BJ (cell line): ENCODE data around the gene MTA3. TPM values are rescaled to one million over a fixed set of nuclear protein-coding genes. Genes with fewer than 3 reads are reported as not detected.

Experiments
- CTCF ChIA-PET: fragments of 350-600 bp; formaldehyde crosslinking; extraction: SDS; loops from one replicate; lab custom pipeline; 2021; ENCODE audit warnings: antibody characterized with exemption, inconsistent platforms; lab: Yijun Ruan, JAX
- POLR2A ChIA-PET: fragments of 300-600 bp; sonication (Branson Sonifier 250); formaldehyde crosslinking; extraction: SDS; loops from one replicate; lab custom pipeline; 2021; ENCODE audit warnings: antibody characterized with exemption; lab: Charles Lee
- DNase-seq: peaks from one replicate; pipeline ENCODE4 v3.0.0-alpha.2; 2011; ENCODE audit warnings: low read depth
- H3K27me3 ChIP-seq: 2 replicates; pipeline ENCODE4 v1.6.0; 2011; ENCODE audit warnings: low read length; ENCODE audit not compliant: control insufficient read depth, insufficient read depth
- H3K36me3 ChIP-seq: 2 replicates; pipeline ENCODE4 v1.5.1; 2011; ENCODE audit warnings: low read length; ENCODE audit not compliant: control insufficient read depth, insufficient read depth
- H3K4me3 ChIP-seq: 2 replicates; pipeline ENCODE4 v1.5.1; 2011; ENCODE audit warnings: low read depth, mild to moderate bottlenecking, control low read depth, low read length
- polyA plus RNA-seq: library from polyadenylated mRNA; depleted of rRNA; stranded (reverse); fragments of >200 nt; gene quantifications from 2 replicates; pipeline ENCODE4 v1.2.3, GENCODE V29; 2011
- TF ChIP-seq, protein P1 (sequence below): IDR thresholded peaks from 2 replicates; pipeline ENCODE4 v1.5.1; 2011; ENCODE audit warnings: low read depth, mild to moderate bottlenecking, control low read depth, inconsistent platforms, low read length, moderate library complexity; ENCODE audit not compliant: insufficient read depth

MTA3 gene
- polyA plus RNA-seq, 1 experiment: 23.2 TPM

DNA sequence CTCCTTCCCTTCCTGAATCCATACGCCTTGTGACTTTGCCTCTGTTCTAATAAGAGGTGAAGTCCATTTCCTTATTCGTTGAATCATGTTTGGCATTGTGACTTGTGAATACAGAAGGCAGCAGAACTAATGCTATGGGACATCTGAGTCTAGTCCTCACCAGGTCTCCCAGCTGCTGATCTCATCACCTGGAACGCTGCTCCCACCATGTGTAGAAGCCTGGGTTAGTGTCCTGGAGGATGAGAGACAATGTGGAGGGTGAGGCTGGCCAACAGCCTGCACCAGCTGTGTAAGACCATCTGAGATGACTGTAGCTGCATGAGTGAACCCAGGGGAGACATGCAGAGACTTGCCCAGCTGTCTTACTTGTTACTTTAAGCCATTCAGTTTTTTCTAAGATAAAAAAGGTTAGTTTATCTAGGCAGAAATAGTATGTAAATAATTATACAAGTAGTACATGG lies 227.4 kb downstream of the MTA3 start:
- ChIA-PET POLR2A (no interaction called here), CTCF (interaction anchor here (0.7 kb wide), 2 partner anchors 37 to 38 kb away, joined by 3 read pairs; no protein-coding TSS in a partner anchor)
- no peak for DNase-seq
- Histone ChIP-seq H3K36me3 (no peaks in the 10 kb centered on the region), H3K27me3 (peaks cover 12% of the 10 kb centered on the region), H3K4me3 (no peak overlapping the region)
- TF ChIP-seq, protein P1, sequence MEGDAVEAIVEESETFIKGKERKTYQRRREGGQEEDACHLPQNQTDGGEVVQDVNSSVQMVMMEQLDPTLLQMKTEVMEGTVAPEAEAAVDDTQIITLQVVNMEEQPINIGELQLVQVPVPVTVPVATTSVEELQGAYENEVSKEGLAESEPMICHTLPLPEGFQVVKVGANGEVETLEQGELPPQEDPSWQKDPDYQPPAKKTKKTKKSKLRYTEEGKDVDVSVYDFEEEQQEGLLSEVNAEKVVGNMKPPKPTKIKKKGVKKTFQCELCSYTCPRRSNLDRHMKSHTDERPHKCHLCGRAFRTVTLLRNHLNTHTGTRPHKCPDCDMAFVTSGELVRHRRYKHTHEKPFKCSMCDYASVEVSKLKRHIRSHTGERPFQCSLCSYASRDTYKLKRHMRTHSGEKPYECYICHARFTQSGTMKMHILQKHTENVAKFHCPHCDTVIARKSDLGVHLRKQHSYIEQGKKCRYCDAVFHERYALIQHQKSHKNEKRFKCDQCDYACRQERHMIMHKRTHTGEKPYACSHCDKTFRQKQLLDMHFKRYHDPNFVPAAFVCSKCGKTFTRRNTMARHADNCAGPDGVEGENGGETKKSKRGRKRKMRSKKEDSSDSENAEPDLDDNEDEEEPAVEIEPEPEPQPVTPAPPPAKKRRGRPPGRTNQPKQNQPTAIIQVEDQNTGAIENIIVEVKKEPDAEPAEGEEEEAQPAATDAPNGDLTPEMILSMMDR: no peak

DNA sequence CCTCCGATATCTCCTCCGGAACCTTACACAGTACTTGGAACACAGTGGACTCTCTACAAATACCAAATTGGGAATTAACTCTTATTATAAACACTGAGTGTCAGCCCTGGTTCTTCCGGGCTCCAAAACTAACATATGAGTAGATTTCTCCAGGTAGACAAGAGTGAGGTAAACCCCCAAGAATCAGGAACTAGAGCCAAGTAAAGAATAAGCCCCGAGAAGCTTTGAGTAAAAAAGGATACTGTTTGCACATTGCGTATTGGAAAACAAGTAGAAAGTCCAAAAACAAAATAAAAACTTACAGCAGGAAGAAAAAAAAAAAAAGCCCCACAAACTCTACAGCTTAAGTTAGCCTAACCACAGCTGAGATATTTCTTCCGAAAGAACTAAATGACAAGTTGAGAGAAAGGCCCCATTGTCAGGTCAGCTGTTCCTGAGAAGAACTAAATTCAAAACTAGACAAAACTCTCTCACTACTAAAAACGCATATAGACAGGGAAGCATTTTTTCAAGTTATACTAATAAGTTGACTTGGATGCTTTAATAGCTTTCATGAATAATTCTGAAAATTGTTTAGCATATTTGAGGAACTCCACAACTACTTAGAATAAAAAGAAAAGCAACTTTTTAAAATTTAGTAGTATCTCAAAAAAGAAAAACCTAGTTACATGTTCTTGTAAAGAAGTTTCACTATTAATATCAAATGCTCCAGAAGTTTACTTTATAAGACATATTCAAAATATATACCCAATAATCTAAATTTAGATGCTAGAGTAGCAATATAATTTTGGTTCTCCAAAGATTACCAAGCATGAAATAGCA lies 228.2 kb downstream of the MTA3 start:
- H3K36me3 ChIP-seq: no peaks in the 10 kb centered on the region
- H3K27me3 ChIP-seq: peaks cover 11% of the 10 kb centered on the region
- DNase-seq: no peak
- H3K4me3 ChIP-seq: no peak overlapping the region
- TF ChIP-seq, protein P1: no peak
- ChIA-PET POLR2A (interaction anchor here (0.6 kb wide), 1 partner anchor 256 kb away, joined by 6 read pairs; no protein-coding TSS in a partner anchor), CTCF (interaction anchor here (0.7 kb wide), 1 partner anchor 39 kb away, joined by 3 read pairs; no protein-coding TSS in a partner anchor)

DNA sequence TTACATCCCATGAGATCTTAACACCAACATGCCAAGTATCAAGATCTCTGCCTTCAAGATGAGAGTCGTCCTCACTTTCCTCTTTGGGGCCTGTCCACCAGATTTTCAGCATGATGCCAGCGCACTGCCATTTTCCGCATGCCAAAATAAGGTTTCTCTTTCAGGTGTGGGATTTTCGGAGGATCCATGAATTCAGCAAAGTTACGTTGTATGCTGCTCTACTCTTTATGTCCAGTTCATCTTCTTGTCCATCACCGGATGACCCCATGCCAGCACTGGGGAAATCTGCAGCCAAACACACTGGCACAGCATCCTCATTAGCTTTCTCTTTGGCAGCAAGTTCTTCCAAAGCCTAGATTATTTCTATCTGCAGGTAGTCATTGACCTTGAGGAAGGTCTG lies 228.8 kb downstream of the MTA3 start:
- Histone ChIP-seq H3K36me3 (no peaks in the 10 kb centered on the region), H3K27me3 (peaks cover 9% of the 10 kb centered on the region), H3K4me3 (no peak overlapping the region)
- DNase-seq: no peak
- ChIA-PET CTCF (no interaction called here), POLR2A (no interaction called here)
- TF ChIP-seq, protein P1: no peak

GRCh38 chr2:42799881-42800280 lies 231.4 kb downstream of the MTA3 start:
- DNase-seq: no peak
- no peaks in the 10 kb centered on the region for H3K36me3 ChIP-seq
- TF ChIP-seq, protein P1: no peak
- H3K4me3 ChIP-seq: no peak overlapping the region
- CTCF ChIA-PET: no interaction called here
- H3K27me3 ChIP-seq: 0 out of 2 replicates have a peak, but pooled peaks cover 1% of the 10 kb centered on the region
- POLR2A ChIA-PET: no interaction called here

DNA sequence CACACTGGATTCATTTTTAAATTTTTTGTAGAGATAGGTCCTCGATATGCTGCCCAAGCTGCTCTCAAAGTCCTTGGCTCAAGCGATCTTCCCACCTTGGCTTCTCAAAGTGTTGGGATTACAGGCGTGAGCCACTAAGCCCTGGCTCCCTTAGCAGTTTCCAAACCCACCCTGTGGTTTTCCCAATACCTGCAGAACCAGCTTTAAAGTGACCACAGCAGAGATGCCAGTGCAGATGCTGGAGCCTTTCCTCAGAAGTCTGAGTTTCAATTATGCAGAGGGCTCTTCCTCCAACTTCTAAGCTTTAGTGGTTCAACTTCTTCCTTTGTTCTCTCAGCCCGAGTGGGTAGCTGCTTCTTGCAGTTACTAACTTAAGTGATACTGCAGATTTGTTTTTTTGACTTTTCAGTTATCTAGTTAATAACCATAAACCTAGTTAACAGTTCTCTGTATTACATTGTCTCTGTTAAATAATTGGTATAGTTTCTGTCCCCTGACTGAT lies 232.1 kb downstream of the MTA3 start:
- TF ChIP-seq, protein P1: no peak
- POLR2A ChIA-PET: no interaction called here
- Histone ChIP-seq H3K36me3 (no peaks in the 10 kb centered on the region), H3K27me3 (peaks cover 1% of the 10 kb centered on the region; the same call in 1 of the 2 replicates), H3K4me3 (no peak overlapping the region)
- no peak for DNase-seq
- CTCF ChIA-PET: no interaction called here
